DOHH2 (cell line): Measurements from ENCODE around the gene SLC1A2.

Source experiments
- H3F3A ChIP-seq: fragments of 200-600 bp; sonication (generic), shearing (Covaris generic); 2 replicates; pipeline ENCODE4 v1.6.0; 2016; ENCODE audit warnings: antibody characterized with exemption, mild to moderate bottlenecking; ENCODE audit not compliant: control insufficient read depth, insufficient read depth
- H3K27ac ChIP-seq: fragments of 200-600 bp; sonication (generic); 2 replicates; pipeline ENCODE4 v1.5.1; 2014; ENCODE audit warnings: low read depth, mild to moderate bottlenecking, low read length, moderate library complexity
- H3K27me3 ChIP-seq: fragments of 200-600 bp; sonication (generic); 2 replicates; pipeline ENCODE4 v1.6.1; 2014; ENCODE audit warnings: mild to moderate bottlenecking, low read length, mixed read lengths; ENCODE audit not compliant: control insufficient read depth
- H3K36me3 ChIP-seq: fragments of 200-600 bp; sonication (generic); 2 replicates; pipeline ENCODE4 v1.6.1; 2014; ENCODE audit warnings: mild to moderate bottlenecking, low read length, moderate library complexity, mixed read lengths; ENCODE audit not compliant: control insufficient read depth
- H3K4me1 ChIP-seq: fragments of 200-600 bp; sonication (generic); 2 replicates; pipeline ENCODE4 v1.6.1; 2014; ENCODE audit warnings: mild to moderate bottlenecking, low read length, mixed read lengths; ENCODE audit not compliant: control insufficient read depth
- H3K4me2 ChIP-seq: fragments of 200-600 bp; sonication (generic); 2 replicates; pipeline ENCODE4 v1.6.0; 2014; ENCODE audit warnings: mild to moderate bottlenecking, low read length, moderate library complexity
- H3K4me3 ChIP-seq: fragments of 200-600 bp; sonication (generic); 2 replicates; pipeline ENCODE4 v1.5.1; 2014; ENCODE audit warnings: mild to moderate bottlenecking, low read length, mixed read lengths
- H3K79me2 ChIP-seq: fragments of 200-600 bp; sonication (generic); 2 replicates; pipeline ENCODE4 v1.6.1; 2014; ENCODE audit warnings: mild to moderate bottlenecking, low read length, mixed read lengths; ENCODE audit not compliant: control insufficient read depth
- H3K9me2 ChIP-seq: fragments of 200-600 bp; sonication (generic); replicated peaks from 2 replicates; pipeline ENCODE4 v1.6.1; 2014; ENCODE audit warnings: mild to moderate bottlenecking, low read length, mixed read lengths; ENCODE audit not compliant: control insufficient read depth
- H3K9me3 ChIP-seq: fragments of 200-600 bp; sonication (generic); 2 replicates; pipeline ENCODE4 v1.6.1; 2014; ENCODE audit warnings: antibody characterized with exemption, low read length, mixed read lengths; ENCODE audit not compliant: control insufficient read depth, insufficient read depth
- H4K20me1 ChIP-seq: fragments of 200-600 bp; sonication (generic); 2 replicates; pipeline ENCODE4 v1.6.0; 2014; ENCODE audit warnings: low read depth, mild to moderate bottlenecking, antibody characterized with exemption, low read length, moderate library complexity; ENCODE audit not compliant: control insufficient read depth, insufficient read depth
- CTCF ChIP-seq: fragments of 200-600 bp; sonication (generic); IDR thresholded peaks from one replicate; pipeline ENCODE4 v1.5.1; 2014; ENCODE audit warnings: antibody characterized with exemption, mild to moderate bottlenecking, low read depth, low read length; ENCODE audit not compliant: poor library complexity, severe bottlenecking
- EZH2phosphoT487 ChIP-seq: fragments of 200-600 bp; sonication (generic); IDR thresholded peaks from 2 replicates; pipeline ENCODE4 v1.6.1; 2017; ENCODE audit warnings: borderline replicate concordance, mild to moderate bottlenecking, antibody characterized with exemption, low read length, moderate library complexity, mixed read lengths

Gene SLC1A2

DNA sequence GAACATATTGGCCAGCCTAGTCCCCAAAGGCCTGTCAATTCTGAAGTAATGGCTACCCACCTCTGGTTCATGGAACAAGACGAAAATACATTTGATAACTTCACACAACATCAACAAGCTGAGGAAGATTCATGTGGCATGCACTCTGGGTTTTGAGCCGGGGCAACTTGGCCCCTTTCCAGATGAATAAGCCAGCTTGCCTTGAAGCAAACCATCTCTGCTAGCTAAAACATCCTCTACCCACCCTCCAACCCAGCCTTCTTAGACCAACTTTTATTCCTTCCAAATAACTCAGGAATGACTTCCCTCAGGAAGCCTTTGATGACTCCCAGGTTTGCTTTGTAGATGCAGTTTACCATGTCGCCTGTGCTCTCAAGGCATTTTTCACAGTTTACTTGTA lies 94.4 kb downstream of the SLC1A2 start:
- Histone ChIP-seq H3K4me2 (no peak overlapping the region), H3K27ac (no peak overlapping the region), H3K36me3 (no peaks in the 10 kb centered on the region), H3K27me3 (no peaks in the 10 kb centered on the region), H3F3A (no peaks in the 10 kb centered on the region), H3K4me1 (no peaks in the 10 kb centered on the region), H3K9me3 (no peaks in the 10 kb centered on the region), H3K9me2 (no peaks in the 10 kb centered on the region), H4K20me1 (no peaks in the 10 kb centered on the region), H3K79me2 (no peaks in the 10 kb centered on the region), H3K4me3 (no peak overlapping the region)
- TF ChIP-seq EZH2phosphoT487 = no peak
- no peak for TF ChIP-seq CTCF

DNA sequence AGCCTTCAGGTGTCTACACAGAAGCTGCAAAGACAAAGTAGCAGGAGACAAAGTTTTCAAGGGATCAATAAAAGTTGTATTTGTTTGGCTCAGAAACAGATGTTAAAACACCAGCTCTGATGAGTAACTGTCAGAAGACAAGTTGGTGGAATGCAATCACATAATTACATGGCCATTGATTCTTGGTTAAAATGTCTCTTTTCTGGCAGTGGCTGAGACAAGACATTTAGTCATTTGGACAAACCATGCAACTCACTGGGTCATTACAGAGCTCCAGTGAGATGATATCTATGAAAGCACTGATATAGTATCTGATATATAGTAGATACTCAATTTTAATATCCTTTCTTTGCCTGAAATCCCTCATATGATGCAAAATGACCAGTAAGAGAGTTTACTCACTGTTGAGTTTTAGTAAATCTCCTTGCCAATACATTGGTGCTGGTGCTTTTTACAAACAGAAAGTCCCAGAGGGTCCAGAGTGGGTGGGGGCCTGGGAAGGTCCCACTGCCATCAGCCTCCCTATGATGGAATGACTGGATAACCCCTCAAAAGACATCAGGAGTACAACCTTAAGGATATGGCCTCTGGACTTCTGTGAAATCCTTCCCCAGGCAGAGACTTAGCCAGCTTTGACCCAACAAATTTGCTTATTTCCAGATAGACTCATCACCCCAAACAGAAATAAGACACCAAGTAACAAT lies 95.0 kb downstream of the SLC1A2 start:
- Histone ChIP-seq H3K79me2 (no peaks in the 10 kb centered on the region), H3K27me3 (no peaks in the 10 kb centered on the region), H3K4me2 (no peak overlapping the region), H3K36me3 (no peaks in the 10 kb centered on the region), H3K9me3 (no peaks in the 10 kb centered on the region), H4K20me1 (no peaks in the 10 kb centered on the region), H3K4me3 (no peak overlapping the region), H3F3A (no peaks in the 10 kb centered on the region), H3K9me2 (no peaks in the 10 kb centered on the region), H3K4me1 (no peaks in the 10 kb centered on the region), H3K27ac (no peak overlapping the region)
- TF ChIP-seq CTCF = no peak
- TF ChIP-seq EZH2phosphoT487 = no peak

- Histone ChIP-seq H3K27ac (no peak overlapping the region), H3K27me3 (no peaks in the 10 kb centered on the region), H3K4me2 (no peak overlapping the region)
These were observed 96.1 kb downstream of the SLC1A2 start for GRCh38 chr11:35323076-35323868.

More at GRCh38 chr11:35323076-35323868, 96.1 kb downstream of the SLC1A2 start:
- Histone ChIP-seq H4K20me1 (no peaks in the 10 kb centered on the region), H3K4me1 (no peaks in the 10 kb centered on the region), H3K36me3 (no peaks in the 10 kb centered on the region), H3K9me3 (no peaks in the 10 kb centered on the region), H3K4me3 (no peak overlapping the region), H3K79me2 (no peaks in the 10 kb centered on the region), H3K9me2 (no peaks in the 10 kb centered on the region), H3F3A (no peaks in the 10 kb centered on the region)
- TF ChIP-seq CTCF (no peak), EZH2phosphoT487 (no peak)
